GF-D8 (cell line): ENCODE measurements around the gene KRTAP9-4.
"Not testable (repeated sequence)": the region's sequence is repeated elsewhere in the genome, so short reads cannot be mapped to it uniquely, and the experiment has no call there.

Source experiments
- DNase-seq: peaks from one replicate; lab custom pipeline; 2025; lab: John Stamatoyannopoulos, UW

The KRTAP9-4 gene, protein sequence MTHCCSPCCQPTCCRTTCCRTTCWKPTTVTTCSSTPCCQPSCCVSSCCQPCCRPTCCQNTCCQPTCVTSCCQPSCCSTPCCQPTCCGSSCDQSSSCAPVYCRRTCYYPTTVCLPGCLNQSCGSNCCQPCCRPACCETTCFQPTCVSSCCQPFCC

DNA sequence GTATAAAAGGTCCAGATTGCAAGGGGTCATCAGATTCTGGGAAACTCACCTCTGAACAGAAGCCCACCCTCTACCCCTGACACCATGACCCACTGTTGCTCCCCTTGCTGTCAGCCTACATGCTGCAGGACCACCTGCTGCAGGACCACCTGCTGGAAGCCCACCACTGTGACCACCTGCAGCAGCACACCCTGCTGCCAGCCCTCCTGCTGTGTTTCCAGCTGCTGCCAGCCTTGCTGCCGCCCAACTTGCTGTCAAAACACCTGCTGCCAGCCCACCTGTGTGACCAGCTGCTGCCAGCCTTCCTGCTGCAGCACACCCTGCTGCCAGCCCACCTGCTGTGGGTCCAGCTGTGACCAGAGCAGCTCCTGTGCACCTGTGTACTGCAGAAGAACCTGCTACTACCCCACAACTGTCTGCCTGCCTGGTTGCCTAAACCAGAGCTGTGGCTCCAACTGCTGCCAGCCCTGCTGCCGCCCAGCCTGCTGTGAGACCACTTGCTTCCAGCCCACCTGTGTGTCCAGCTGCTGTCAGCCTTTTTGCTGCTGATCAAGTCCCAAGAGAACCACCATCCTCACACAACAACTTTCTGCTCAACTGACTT is at the start of gene KRTAP9-4:
TSS of gene KRTAP9-4 (plus strand) at position 51 of the 604 bp plus-strand sequence. CDS start at position 85, 34 bp downstream.
- not testable (repeated sequence) for DNase-seq

DNA sequence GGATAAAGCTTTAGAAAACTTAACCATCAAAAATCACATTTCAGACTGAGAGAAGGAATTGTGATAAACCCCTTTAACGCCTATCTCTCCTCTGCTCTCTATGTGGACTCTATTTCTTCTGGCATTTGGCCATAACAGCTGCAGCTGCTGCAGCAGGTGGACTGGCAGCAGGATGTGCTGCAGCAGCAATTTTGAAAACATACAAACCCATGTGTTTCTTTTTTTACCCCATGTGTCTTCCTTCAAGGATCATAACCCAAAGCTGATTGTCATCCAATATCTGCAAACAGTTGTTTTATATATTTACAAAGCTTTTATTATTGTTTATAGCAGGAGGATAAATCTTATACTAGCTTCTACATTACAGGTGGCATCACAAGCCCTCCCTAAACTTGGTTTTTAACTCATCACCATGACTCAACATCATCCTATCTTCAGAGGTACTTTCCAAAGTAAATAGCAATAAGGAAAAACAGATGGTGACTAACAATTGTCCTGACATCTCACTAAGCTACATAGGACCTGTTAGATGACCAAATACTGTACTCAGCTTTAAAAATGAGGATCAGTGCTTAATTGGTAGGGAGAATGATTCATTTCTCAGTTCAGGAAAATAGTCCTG is 37.5 kb upstream of the KRTAP9-4 start:
- no peak for DNase-seq

DNA sequence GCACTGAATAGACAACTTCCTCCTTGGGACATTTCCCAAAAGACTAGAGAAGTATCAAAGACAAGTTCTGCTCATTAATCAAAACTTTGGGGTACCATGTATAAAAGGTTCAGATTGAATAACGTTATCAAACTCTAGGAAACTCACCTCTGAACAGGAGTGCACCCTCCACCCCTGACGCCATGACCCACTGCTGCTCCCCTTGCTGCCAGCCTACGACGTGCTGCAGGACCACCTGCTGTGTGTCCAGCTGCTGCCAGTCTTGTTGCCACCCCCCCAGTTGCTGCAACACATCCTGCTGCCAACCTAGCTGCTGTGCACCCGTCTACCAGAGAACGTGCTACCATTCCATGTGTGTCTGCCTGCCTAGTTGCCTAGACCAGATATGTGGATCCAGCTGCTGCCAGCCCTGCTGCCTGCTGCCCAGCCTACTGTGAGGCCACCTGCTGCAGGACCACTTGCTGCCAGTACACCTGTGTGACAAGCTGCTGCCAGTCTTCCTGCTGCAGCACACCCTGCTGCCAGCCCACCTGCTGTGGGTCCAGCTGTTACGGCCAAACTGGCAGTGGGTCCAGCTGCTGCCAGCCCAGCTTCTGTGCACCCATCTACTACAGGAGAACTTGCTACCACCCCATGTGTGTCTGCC is 36.8 kb upstream of the KRTAP9-4 start:
- DNase-seq: no peak

GRCh38 chr17:41215681-41216080 is 33.8 kb upstream of the KRTAP9-4 start:
- no peak for DNase-seq

DNA sequence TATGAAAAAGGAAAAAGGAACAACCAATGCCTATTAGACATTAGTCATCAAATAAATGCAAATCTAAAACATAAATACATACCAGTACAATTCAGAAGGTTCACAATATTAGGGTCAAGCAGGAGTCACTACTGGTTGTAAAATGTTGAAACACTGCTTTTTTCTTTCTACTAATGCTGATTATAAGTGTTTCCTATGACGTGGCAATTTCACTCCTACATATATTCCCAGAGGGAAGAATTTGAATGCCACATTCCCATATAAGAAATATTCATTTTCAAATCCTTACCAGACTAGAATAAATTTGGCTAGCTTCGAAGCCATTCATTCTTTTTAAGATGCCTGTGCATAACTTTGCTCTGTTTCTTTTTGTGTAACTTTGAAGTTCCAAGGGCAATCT is 25.7 kb upstream of the KRTAP9-4 start:
- DNase-seq: no peak

DNA sequence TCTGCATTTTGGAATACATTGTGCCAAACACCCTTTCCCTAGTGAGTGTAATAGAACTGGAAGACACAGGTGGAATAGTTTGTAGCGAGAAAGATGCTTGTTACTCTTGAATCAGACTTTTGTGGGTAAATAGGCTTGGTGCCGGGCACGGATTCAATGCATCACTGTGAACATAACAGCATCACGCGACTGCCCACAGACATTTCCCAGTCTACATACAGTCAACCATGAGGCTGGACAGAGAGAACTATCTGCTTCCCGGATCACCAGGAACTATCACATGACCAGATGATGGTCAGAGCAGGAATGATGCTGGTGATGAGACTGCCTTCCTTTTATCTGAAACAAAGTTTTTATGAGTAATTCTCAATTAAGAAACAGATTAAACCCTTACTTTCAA is 23.4 kb upstream of the KRTAP9-4 start:
- DNase-seq: no peak

DNA sequence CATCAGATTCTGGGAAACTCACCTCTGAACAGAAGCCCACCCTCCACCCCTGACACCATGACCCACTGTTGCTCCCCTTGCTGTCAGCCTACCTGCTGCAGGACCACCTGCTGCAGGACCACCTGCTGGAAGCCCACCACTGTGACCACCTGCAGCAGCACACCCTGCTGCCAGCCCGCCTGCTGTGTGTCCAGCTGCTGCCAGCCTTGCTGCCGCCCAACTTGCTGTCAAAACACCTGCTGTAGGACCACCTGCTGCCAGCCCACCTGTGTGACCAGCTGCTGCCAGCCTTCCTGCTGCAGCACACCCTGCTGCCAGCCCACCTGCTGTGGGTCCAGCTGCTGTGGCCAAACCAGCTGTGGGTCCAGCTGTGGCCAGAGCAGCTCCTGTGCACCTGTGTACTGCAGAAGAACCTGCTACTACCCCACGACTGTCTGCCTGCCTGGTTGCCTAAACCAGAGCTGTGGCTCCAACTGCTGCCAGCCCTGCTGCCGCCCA is 22.8 kb upstream of the KRTAP9-4 start, which contains the start of gene KRTAP9-2:
TSS of gene KRTAP9-2 (plus strand) at position 51 of the 498 bp plus-strand sequence. CDS start at position 58, 7 bp downstream.
- DNase-seq: not testable (repeated sequence)

GRCh38 chr17:41230094-41230493 is 19.4 kb upstream of the KRTAP9-4 start:
- DNase-seq: no peak

- no peak for DNase-seq
These were observed 17.8 kb upstream of the KRTAP9-4 start for GRCh38 chr17:41231731-41232130.

DNA sequence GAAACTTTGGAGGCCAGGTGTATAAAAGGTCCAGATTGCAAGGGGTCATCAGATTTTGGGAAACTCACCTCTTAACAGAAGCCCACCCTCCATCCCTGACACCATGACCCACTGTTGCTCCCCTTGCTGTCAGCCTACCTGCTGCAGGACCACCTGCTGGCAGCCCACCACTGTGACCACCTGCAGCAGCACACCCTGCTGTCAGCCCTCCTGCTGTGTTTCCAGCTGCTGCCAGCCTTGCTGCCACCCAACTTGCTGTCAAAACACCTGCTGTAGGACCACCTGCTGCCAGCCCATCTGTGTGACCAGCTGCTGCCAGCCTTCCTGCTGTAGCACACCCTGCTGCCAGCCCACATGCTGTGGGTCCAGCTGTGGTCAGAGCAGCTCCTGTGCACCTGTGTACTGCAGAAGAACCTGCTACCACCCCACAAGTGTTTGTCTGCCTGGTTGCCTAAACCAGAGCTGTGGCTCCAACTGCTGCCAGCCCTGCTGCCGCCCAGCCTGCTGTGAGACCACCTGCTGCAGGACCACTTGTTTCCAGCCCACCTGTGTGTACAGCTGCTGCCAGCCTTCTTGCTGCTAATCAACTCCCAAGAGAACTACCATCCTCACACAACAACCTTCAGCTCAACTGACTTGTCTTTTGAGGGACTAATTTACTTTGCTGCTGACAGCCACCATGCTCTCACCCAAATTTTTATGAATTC is 16.9 kb upstream of the KRTAP9-4 start, which contains the start of gene KRTAP9-3:
TSS of gene KRTAP9-3 (plus strand) at position 51 of the 707 bp plus-strand sequence. CDS start at position 104, 53 bp downstream.
- not testable (repeated sequence) for DNase-seq

GRCh38 chr17:41237116-41237515 is 12.4 kb upstream of the KRTAP9-4 start:
- DNase-seq: not testable (repeated sequence)

- DNase-seq: not testable (repeated sequence)
These were observed 11.5 kb upstream of the KRTAP9-4 start, which contains the start of gene KRTAP9-8 for GRCh38 chr17:41237949-41238437. Gene KRTAP9-8, plus strand, starts transcription at chr17:41237999. Its CDS starts 53 bp downstream, at chr17:41238052.

- DNase-seq: not testable (repeated sequence)
These were observed 2.3 kb upstream of the KRTAP9-4 start for GRCh38 chr17:41246995-41247787.

DNA sequence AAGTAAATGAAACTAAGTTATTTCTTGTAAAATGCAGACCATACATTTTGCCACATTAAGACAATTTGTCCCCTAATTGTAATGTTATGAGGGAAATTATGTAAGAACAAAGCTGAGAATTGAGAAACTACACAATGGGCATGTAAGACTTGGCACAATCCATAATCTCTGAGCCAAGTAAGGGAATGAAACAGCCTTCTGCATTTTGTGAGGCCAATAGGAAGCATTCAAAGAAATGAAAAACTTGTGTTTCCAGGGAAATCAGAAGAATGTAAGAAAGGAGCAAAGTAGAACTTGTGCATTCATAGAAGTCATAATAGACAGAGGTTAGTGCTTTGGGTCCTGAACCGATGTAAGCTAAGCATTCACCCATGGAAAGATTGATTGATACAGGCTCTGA is 1.8 kb downstream of the KRTAP9-4 start:
- no peak for DNase-seq

- DNase-seq: no peak
These were observed 5.4 kb downstream of the KRTAP9-4 start for GRCh38 chr17:41254861-41255260.

DNA sequence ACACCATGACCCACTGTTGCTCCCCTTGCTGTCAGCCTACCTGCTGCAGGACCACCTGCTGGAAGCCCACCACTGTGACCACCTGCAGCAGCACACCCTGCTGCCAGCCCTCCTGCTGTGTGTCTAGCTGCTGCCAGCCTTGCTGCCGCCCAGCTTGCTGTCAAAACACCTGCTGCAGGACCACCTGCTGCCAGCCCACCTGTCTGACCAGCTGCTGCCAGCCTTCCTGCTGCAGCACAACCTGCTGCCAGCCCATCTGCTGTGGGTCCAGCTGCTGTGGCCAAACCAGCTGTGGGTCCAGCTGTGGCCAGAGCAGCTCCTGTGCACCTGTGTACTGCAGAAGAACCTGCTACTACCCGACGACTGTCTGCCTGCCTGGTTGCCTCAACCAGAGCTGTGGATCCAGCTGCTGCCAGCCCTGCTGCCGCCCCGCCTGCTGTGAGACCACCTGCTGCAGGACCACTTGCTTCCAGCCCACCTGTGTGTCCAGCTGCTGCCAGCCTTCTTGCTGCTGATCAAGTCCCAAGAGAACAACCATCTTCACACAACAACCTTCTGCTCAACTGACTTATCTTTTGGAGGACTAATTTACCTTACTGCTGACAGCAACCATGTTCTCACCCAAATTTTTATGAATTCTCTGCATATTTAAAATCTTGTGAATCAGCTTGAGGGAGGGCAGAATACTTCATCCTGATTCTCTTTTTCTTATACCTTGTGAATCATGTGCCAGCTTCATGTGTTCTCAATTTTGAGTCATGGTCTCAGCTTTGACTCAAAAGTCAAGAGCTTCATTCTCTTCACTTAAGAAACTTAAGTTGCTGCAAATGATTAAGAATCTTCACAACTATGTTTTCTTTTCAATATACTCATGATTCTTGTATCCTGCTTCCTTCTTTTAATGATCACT is 6.1 kb downstream of the KRTAP9-4 start, which contains the start of gene KRTAP9-9:
TSS of gene KRTAP9-9 (plus strand) at position 4 of the 910 bp plus-strand sequence.
- not testable (repeated sequence) for DNase-seq

DNA sequence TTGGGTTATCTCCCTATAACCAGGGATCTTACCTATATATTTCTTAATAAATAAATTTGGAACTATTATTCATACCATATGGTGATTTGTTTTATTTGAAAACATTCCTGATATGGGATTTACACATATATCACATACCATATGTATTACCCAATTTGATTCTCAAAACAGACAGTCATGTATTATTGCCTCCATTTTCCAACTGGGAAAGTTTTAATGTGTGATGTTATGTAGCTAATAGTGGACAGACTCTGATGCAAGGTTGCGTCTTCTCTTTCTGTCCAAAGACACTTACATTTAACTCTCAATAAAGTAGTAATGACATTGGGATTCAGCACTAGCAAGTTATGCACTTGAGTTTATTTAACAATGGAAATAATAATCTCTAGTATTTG is 6.8 kb downstream of the KRTAP9-4 start:
- no peak for DNase-seq

DNA sequence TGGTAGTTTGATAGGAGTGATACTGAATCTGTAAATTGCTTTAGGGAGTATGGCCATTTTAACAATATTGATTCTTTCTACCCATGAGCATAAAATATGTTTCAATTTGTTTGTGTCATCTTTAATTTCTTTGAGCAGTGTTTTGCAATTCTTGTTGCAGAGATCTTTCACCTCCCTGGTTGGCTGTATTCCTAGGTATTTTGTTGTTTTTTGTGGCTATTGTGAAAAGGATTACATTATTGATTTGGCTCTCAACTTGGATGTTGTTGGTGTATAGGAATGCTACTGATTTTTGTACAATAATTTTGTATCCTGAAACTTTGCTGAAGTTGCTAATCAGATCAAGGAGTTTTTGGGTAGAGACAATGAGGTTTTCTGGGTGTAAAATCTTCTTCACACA is 8.9 kb downstream of the KRTAP9-4 start:
- DNase-seq: no peak

DNA sequence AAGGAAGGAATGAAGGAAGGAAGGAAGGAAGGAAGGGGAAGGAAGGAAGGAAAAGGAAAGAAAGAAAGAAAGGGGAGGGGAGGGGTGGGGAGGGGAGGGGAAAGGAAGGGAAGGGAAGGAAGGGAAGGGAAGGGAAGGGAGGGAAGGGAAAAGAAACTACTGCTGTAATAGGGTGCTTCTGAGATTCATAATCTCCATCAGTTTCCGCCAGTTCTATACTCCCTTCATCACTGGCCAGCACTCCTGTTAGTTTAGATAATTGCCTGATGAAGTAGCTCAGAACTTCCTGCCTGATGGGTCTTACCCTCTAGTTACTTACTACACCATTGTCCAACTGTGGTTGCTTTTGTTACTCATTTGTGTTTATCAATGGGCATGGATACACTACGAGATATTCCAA is 13.7 kb downstream of the KRTAP9-4 start:
- DNase-seq: no peak
